HG03354 (cell line): ENCODE results near the gene SH3TC2.
"Not testable (repeated sequence)": the region's sequence is repeated elsewhere in the genome, so short reads cannot be mapped to it uniquely, and the experiment has no call there.

Source experiments
- ATAC-seq: cut with Tn5 transposase; IDR thresholded peaks from one replicate; pipeline ENCODE4 v1.9.1; 2021; ENCODE audit warnings: mild to moderate bottlenecking; ENCODE audit not compliant: unreplicated experiment, poor library complexity, severe bottlenecking

Gene SH3TC2

GRCh38 chr5:149063017-149063687 is at the start of gene SH3TC2:
SH3TC2 (minus strand) TSS chr5:149063062; CDS start chr5:149063022, 40 bp downstream.
- no peak for ATAC-seq

- no peak for ATAC-seq
These were observed 47.5 kb upstream of the SH3TC2 start for GRCh38 chr5:149110406-149110805.

- ATAC-seq, result no peak
These were observed 45.9 kb upstream of the SH3TC2 start for GRCh38 chr5:149108651-149109280.

GRCh38 chr5:149100331-149100730 is 37.5 kb upstream of the SH3TC2 start:
- no peak for ATAC-seq

- no peak for ATAC-seq
These were observed 37.1 kb upstream of the SH3TC2 start for GRCh38 chr5:149099920-149100319.

- ATAC-seq, result no peak
These were observed 32.1 kb upstream of the SH3TC2 start for GRCh38 chr5:149094996-149095395.

- ATAC-seq, result no peak
These were observed 30.8 kb upstream of the SH3TC2 start for GRCh38 chr5:149093625-149094024.

- no peak for ATAC-seq
These were observed 26.9 kb upstream of the SH3TC2 start for GRCh38 chr5:149089796-149090195.

GRCh38 chr5:149088686-149089085 is 25.8 kb upstream of the SH3TC2 start:
- no peak for ATAC-seq

GRCh38 chr5:149083846-149084245 is 21.0 kb upstream of the SH3TC2 start:
- ATAC-seq, result no peak

- ATAC-seq, result no peak
These were observed 19.4 kb upstream of the SH3TC2 start for GRCh38 chr5:149082271-149082670.

GRCh38 chr5:149080294-149080693 is 17.4 kb upstream of the SH3TC2 start:
- ATAC-seq, result no peak

GRCh38 chr5:149079883-149080282 is 17.0 kb upstream of the SH3TC2 start:
- ATAC-seq, result no peak

GRCh38 chr5:149074071-149074470 is 11.2 kb upstream of the SH3TC2 start:
- not testable (repeated sequence) for ATAC-seq

- no peak for ATAC-seq
These were observed 10.4 kb upstream of the SH3TC2 start for GRCh38 chr5:149073213-149073612.

GRCh38 chr5:149072791-149073190 is 9.9 kb upstream of the SH3TC2 start:
- ATAC-seq, result no peak

- no peak for ATAC-seq
These were observed 9.5 kb upstream of the SH3TC2 start for GRCh38 chr5:149072376-149072775.

- ATAC-seq, result no peak
These were observed 8.9 kb upstream of the SH3TC2 start for GRCh38 chr5:149071756-149072155.

GRCh38 chr5:149071216-149071615 is 8.4 kb upstream of the SH3TC2 start:
- ATAC-seq, result no peak

- ATAC-seq, result no peak
These were observed 6.8 kb upstream of the SH3TC2 start for GRCh38 chr5:149069711-149070110.

- ATAC-seq, result no peak
These were observed 1.1 kb upstream of the SH3TC2 start for GRCh38 chr5:149063896-149064478.
